ENCODE data around the gene HOXC4. TPM values are rescaled to one million over a fixed set of nuclear protein-coding genes. Genes with fewer than 3 reads are reported as not detected.

The HOXC4 gene
- total RNA-seq, 1 donor from 2014 or later = not detected

GRCh38 chr12:54026640-54027441, 26.8 kb upstream of the HOXC4 start:
- no peak overlapping the region for H3K4me3 Mint-ChIP-seq (ENCODE audit: unreplicated experiment)
- no peak for DNase-seq (ENCODE audit: extremely low spot score, unreplicated experiment)
- peaks cover 16% of the 10 kb centered on the region for H3K4me1 Mint-ChIP-seq (ENCODE audit: unreplicated experiment)

GRCh38 chr12:54027442-54027786, 26.2 kb upstream of the HOXC4 start:
- Mint-ChIP-seq H3K27me3 (ENCODE audit: unreplicated experiment) (peaks cover 87% of the 10 kb centered on the region), H3K9me3 (ENCODE audit: unreplicated experiment) (no peaks in the 10 kb centered on the region), H3K4me1 (ENCODE audit: unreplicated experiment) (peaks cover 16% of the 10 kb centered on the region), H3K27ac (ENCODE audit: unreplicated experiment) (no peak overlapping the region), H3K4me3 (ENCODE audit: unreplicated experiment) (no peak overlapping the region), H3K36me3 (ENCODE audit: unreplicated experiment) (no peaks in the 10 kb centered on the region)
- no peak for DNase-seq (ENCODE audit: extremely low spot score, unreplicated experiment)
- no peak for TF ChIP-seq CTCF (IDR thresholded peaks at IDR 0.05)

More at GRCh38 chr12:54026640-54027441, 26.8 kb upstream of the HOXC4 start:
- peaks cover 87% of the 10 kb centered on the region for H3K27me3 Mint-ChIP-seq (ENCODE audit: unreplicated experiment)
- H3K9me3 Mint-ChIP-seq (ENCODE audit: unreplicated experiment) = no peaks in the 10 kb centered on the region
- no peaks in the 10 kb centered on the region for H3K36me3 Mint-ChIP-seq (ENCODE audit: unreplicated experiment)
- TF ChIP-seq CTCF (IDR thresholded peaks at IDR 0.05) = no peak
- H3K27ac Mint-ChIP-seq (ENCODE audit: unreplicated experiment) = no peak overlapping the region

GRCh38 chr12:54028314-54029201, 25.1 kb upstream of the HOXC4 start, which contains the start of gene HOXC6:
TSS of gene HOXC6 (plus strand) at chr12:54028440. CDS start at chr12:54028522, 82 bp downstream.
- no peaks in the 10 kb centered on the region for H3K36me3 Mint-ChIP-seq (ENCODE audit: unreplicated experiment)
- H3K27ac Mint-ChIP-seq (ENCODE audit: unreplicated experiment) = no peak within 1 kb of the TSS
- no peak within 1 kb of the TSS for H3K4me3 Mint-ChIP-seq (ENCODE audit: unreplicated experiment)
- peaks cover 4% of the 10 kb centered on the region for H3K9me3 Mint-ChIP-seq (ENCODE audit: unreplicated experiment)
- no peak for DNase-seq (ENCODE audit: extremely low spot score, unreplicated experiment)
- H3K27me3 Mint-ChIP-seq (ENCODE audit: unreplicated experiment) = peaks cover 87% of the 10 kb centered on the region
- no peak for TF ChIP-seq CTCF (IDR thresholded peaks at IDR 0.05)
- peaks cover 19% of the 10 kb centered on the region for H3K4me1 Mint-ChIP-seq (ENCODE audit: unreplicated experiment)

- peaks cover 4% of the 10 kb centered on the region for H3K9me3 Mint-ChIP-seq (ENCODE audit: unreplicated experiment)
- H3K36me3 Mint-ChIP-seq (ENCODE audit: unreplicated experiment) = no peaks in the 10 kb centered on the region
- no peak for TF ChIP-seq CTCF (IDR thresholded peaks at IDR 0.05)
- peaks cover 83% of the 10 kb centered on the region for H3K27me3 Mint-ChIP-seq (ENCODE audit: unreplicated experiment)
- no peak overlapping the region for H3K4me3 Mint-ChIP-seq (ENCODE audit: unreplicated experiment)
- DNase-seq (ENCODE audit: extremely low spot score, unreplicated experiment) = no peak
- no peak overlapping the region for H3K27ac Mint-ChIP-seq (ENCODE audit: unreplicated experiment)
- peaks cover 23% of the 10 kb centered on the region for H3K4me1 Mint-ChIP-seq (ENCODE audit: unreplicated experiment)
Measured at GRCh38 chr12:54029529-54030441, 23.9 kb upstream of the HOXC4 start.
